Activated CD4-positive, CD25-positive, alpha-beta regulatory T cell treated with anti-CD3 and anti-CD28 coated beads, Interleukin-2, amount 50 U/mL, for 16 hours (primary cell): ENCODE measurements around the gene ID4.
"Not testable (repeated sequence)": the region's sequence is repeated elsewhere in the genome, so short reads cannot be mapped to it uniquely, and the experiment has no call there.

Source experiments
- DNase-seq: peaks from one replicate; pipeline ENCODE4 v3.0.0-alpha.2; 2020; ENCODE audit warnings: low read depth, low spot score

The ID4 gene

DNA sequence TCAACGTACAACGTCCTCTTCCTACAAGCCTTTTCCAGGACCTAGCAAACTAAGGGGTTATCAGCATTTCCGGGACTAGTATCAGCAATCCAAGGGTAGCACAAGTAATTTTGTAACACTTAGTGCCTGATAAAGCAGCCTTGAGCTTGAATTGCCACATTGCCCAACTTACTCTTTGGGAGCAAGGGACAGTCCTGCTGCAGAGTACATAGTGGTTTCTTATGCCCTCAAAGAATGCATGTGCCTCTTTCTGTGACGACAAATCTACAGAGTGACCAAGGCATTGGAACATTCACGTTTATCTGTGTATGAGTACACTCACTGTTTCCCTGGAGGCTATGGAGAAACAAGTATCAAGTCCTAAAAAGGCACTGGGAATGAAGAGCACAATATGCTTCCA lies 3.2 kb upstream of the ID4 start:
- no peak for DNase-seq

DNA sequence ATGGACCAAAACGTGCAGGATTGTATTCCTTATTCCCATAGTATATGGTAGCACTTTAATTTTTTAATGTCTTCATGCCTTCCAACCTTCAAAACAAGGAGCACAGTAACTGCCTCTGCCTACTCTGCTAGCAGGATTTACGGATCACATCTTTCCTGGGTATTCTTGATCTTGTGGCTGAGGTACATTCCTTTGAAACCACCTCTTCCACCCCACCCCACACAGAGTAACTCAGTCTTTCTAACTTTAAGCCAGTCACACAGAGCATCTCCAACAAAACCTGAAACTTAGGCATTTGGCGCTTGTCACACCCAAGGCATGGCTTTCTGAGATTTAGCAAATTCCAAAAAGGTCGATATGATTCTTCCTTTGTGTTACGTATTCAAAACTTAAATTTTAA lies 2.3 kb upstream of the ID4 start:
- DNase-seq: no peak

GRCh38 chr6:19835605-19836004 lies 1.6 kb upstream of the ID4 start:
- DNase-seq: no peak

- no peak for DNase-seq
Observed at GRCh38 chr6:19837511-19838441, 606 bp downstream of the ID4 start.

GRCh38 chr6:19838442-19839236 lies 1.5 kb downstream of the ID4 start:
- no peak for DNase-seq

GRCh38 chr6:19839237-19839546 lies 2.0 kb downstream of the ID4 start:
- no peak for DNase-seq

GRCh38 chr6:19839788-19840187 lies 2.6 kb downstream of the ID4 start:
- no peak for DNase-seq

- no peak for DNase-seq
Observed at GRCh38 chr6:19841181-19841580, 4.0 kb downstream of the ID4 start.

DNA sequence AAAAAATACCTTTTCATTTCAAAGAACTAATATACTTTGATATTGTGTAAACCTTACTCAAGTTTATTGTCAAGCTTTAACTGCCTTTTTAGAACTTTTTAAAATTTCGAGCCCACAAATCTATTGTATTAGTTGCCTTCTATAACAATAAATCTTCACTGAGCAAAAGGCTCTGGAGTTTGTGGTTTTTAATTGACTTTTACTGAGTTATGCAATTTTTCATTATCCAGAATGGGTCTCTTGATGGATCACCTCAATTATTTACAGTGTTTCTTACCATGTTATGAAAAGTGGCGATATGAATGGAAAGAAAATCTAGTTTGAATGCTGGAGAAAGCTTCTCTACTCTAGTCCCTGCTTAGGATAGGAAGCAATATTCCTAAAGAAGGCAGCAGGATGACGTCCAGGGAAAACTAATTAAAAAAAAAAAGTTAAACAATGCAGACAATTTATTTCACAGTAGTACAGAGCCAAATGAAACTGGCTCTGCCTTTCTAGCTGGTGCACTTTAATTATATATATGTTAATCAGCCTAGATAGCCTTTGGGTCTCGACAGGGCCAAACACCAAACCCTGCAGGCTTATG lies 5.0 kb downstream of the ID4 start:
- no peak for DNase-seq

DNA sequence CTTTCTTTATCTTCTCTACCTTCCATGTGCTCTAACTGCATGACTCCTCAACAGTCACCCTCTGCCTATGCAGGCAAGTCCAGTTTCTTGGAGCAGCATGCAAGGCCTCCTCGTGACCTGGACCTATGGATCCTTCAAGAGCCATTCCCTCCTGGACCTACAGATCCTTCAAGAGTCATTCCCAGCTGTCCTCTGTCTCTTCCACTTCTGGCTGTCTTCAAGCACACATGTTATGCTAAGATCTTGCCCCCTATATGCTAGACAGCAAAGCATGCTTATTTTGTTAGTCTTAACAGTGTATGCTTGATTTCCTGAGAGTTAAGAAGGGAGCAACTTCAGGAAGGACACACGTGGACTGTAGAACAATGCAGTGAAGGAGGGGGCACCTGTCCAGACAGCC lies 7.5 kb downstream of the ID4 start:
- no peak for DNase-seq

DNA sequence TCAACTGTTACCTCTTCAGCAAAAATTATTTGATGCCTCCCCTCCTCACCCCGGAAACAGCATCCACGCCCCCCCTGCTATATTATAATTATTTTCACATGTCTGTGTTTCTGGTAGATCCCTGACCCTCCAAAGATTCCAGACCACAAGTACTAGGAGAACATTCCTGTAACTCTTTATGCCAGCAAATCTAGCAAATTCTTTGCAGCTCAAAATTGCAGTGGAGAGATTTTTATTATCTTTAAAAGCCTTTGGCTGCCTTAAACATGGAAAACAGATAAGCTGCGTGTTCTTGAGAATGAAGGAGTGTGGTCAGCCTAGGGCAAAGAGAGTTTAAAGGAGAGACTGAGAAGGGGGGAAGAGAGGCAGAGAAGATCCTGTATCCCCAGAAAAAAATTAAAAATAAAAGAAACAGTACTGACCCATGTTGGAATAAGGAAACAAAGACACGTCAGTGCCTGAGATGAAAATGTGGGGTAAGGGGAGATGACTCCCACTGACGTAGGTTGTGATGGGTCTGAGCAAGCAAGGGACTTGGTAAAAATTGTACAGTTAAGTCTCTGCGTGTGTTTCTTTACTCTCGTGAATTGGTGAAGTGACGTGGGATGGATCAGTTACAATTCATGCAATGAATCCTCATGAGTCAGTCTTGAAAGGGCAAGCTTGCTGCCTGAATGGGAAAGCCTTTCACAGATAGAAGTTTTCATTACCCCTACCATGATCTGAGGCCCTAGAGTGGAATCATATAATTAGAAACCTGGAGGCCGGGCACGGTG lies 8.3 kb downstream of the ID4 start:
- DNase-seq: no peak

DNA sequence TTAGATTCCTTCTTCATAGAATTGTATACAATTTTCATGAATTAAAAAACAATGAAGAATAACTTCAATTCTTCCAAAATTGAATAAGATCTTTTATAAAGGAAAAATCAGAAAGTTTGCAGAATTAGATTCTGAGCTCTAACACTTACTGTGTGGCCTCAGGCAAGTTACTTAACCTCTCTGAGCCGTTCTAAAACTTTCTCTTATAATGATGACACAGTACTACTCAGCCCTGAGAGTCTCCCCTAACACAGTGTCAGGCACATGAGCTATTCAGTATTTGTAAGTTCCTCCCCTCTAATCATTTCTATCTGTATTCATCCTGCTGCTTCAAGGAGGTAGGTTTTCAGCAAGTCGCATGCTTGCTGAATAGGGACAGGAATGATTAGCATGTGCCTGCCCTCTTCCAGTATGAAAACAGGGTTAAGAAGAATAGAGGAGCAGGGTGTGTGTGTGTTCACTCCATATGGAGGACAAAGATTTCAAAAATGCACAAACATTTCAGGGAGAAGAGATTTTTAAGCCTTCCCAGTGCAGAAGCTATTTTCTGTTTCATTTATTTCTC lies 11.4 kb downstream of the ID4 start:
- no peak for DNase-seq

DNA sequence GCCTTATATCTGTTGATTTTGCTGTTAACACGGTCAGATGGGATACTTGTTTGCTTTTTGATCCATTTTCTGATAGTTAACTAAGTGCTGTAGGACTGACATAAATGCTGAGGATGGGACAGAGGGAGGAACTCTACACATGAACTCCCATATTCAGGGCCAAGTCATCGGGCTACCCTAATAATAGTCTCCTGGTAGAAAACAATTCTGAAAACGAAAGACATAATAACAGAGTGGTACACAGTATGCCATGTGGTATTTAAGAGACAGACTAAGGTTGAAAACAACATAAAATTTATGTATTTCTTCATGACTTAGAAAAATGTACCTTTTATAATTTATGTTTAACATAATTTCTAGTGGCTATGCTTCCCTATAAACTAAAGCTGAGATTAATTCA lies 12.0 kb downstream of the ID4 start:
- DNase-seq: no peak

DNA sequence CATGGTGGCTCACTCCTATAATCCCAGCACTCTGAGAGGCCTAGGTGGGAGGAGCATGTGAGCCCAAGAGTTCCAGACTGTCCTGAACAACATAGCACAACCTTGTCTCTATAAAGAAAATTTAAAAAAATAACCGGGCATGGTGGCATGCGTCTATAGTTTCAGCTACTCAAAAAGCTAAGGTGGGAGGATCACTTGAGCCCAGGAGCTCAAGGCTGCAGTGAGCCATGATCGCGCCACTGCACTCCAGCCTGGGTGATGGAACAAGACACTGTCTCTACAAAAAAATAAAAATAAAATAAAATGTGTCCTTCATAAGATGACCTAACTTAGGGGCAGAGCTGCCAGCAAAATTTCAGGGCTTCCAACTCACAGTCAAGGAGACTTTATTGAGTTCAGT lies 12.6 kb downstream of the ID4 start:
- no peak for DNase-seq

- no peak for DNase-seq
Observed at GRCh38 chr6:19851241-19852089, 14.3 kb downstream of the ID4 start.

DNA sequence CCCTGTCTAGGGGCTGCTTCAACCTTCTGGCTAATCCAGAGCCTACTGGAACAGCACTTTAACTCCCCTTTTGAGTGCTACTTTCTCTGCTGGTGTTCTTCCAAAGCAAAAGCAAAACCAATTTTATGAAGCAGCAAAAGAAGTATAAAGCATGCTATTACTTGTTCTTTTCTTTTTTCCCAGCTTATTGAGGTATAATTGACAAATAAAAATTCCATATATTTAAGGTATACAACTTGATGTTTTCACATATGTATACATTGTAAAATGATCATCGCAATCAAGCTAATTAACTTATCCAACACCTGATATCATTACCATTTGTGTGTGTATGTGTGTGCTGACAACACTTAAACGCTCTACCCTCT lies 14.9 kb downstream of the ID4 start:
- no peak for DNase-seq

GRCh38 chr6:19852927-19853326 lies 15.8 kb downstream of the ID4 start:
- no peak for DNase-seq

GRCh38 chr6:19854421-19855015 lies 17.3 kb downstream of the ID4 start:
- not testable (repeated sequence) for DNase-seq

DNA sequence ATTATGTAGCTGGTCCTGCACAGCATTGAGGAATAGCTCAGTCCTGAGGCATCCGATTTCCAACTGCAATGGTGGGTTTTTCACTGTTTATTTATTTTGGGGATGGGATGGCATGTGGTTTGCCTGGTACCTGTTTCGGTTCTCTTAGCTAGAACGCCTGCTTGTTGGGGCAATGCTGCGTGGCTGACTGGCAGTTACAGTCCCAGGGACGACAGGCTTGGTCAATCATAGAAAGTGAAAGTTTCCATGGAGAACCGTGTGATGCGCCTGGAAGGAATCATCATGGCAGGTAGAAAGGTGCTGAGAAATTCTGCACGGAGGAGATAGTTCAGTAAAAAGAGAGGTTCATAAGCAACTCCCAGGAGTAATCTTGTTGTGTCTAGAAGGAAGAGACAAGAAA lies 18.4 kb downstream of the ID4 start:
- no peak for DNase-seq

GRCh38 chr6:19857139-19857538 lies 20.0 kb downstream of the ID4 start:
- no peak for DNase-seq
